AG04450 (cell line): ENCODE data around the gene ADAM10. TPM values are rescaled to one million over a fixed set of nuclear protein-coding genes. Genes with fewer than 3 reads are reported as not detected.

Experiments
- CTCF ChIA-PET: fragments of 300-600, 350-600 bp; formaldehyde crosslinking; extraction: SDS; loops from one replicate; lab custom pipeline; 2022; ENCODE audit warnings: antibody characterized with exemption, inconsistent platforms; lab: Charles Lee
- POLR2A ChIA-PET: fragments of 350-600 bp; formaldehyde crosslinking; extraction: SDS; loops from one replicate; lab custom pipeline; 2021; ENCODE audit warnings: antibody characterized with exemption, inconsistent platforms; lab: Yijun Ruan, JAX
- DNase-seq: peaks from one replicate; pipeline ENCODE4 v3.0.0-alpha.2; 2011; ENCODE audit warnings: low read depth, low spot score
- H3K27ac ChIP-seq: one replicate; pipeline ENCODE4 v1.5.1; 2012; ENCODE audit warnings: low read depth, low read length, control low read depth
- H3K27me3 ChIP-seq: one replicate; pipeline ENCODE4 v1.6.0; 2012; ENCODE audit warnings: low read length; ENCODE audit not compliant: control insufficient read depth, insufficient read depth
- H3K4me3 ChIP-seq: 2 replicates; pipeline ENCODE4 v1.5.1; 2011; ENCODE audit warnings: mild to moderate bottlenecking, low read depth, low read length, control low read depth
- H3K9me3 ChIP-seq: 2 replicates; pipeline ENCODE4 v1.5.1; 2012; ENCODE audit warnings: low read length; ENCODE audit not compliant: control insufficient read depth, insufficient read depth
- polyA plus RNA-seq: library from polyadenylated mRNA; depleted of rRNA; stranded (reverse); fragments of >200 nt; gene quantifications from 2 replicates; pipeline ENCODE4 v1.2.3, GENCODE V29; 2011
- TF ChIP-seq, protein P1 (sequence below): IDR thresholded peaks from 2 replicates; pipeline ENCODE4 v1.5.1; 2011; ENCODE audit warnings: low read depth, low read length, control low read depth, inconsistent platforms

Gene ADAM10
- polyA plus RNA-seq, 1 experiment: 220 TPM

DNA sequence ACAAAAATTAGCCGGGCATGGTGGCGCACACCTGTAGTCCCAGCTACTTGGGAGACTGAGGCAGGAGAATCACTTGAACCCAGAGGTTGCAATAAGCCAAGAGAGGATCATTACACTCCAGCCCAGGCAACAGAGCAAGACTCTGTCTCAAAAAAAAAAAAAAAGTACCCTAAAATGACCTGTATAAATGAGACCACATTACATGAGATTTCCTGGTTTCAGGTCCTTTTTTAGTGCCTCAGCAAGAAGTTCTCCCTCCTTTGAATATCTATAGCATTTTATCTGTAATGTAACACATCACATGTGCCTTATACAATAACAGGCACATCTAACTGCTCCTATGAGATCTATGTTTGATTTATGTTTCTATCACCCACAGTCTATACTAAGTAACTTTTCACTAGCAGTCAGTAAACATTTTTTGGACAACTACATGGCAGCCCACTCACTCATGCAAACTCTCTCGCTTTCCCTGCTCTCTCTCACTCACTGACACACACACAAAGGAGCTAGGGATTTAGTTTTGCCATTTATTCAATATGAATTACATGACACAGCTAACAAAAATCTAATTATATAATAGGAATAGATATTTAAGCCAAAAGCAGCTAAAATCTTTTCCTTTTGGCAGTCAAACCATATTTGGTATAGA, 34.1 kb downstream of the ADAM10 start:
- TF ChIP-seq, protein P1, sequence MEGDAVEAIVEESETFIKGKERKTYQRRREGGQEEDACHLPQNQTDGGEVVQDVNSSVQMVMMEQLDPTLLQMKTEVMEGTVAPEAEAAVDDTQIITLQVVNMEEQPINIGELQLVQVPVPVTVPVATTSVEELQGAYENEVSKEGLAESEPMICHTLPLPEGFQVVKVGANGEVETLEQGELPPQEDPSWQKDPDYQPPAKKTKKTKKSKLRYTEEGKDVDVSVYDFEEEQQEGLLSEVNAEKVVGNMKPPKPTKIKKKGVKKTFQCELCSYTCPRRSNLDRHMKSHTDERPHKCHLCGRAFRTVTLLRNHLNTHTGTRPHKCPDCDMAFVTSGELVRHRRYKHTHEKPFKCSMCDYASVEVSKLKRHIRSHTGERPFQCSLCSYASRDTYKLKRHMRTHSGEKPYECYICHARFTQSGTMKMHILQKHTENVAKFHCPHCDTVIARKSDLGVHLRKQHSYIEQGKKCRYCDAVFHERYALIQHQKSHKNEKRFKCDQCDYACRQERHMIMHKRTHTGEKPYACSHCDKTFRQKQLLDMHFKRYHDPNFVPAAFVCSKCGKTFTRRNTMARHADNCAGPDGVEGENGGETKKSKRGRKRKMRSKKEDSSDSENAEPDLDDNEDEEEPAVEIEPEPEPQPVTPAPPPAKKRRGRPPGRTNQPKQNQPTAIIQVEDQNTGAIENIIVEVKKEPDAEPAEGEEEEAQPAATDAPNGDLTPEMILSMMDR: no peak
- POLR2A ChIA-PET: no interaction called here
- CTCF ChIA-PET: no interaction called here

DNA sequence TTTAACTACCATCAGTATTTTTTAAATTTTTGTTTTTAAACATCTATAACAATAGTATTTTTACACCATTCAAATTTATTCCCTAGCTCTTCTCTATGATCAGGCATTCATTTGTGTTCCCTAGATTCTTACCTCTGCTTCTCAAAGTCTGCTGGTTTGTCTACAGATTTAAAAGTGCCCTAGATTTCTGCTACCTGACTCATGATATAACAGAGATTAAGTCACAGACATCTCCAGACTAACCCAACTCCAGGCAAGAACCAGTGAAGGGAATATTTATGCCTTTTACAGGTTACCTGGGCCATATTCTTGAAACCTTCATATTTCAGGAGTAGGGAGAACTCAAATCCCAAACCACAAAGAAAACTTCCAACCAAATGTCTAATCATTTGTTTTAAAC, 38.8 kb downstream of the ADAM10 start:
- H3K27me3 ChIP-seq: no peaks in the 10 kb centered on the region
- no peak overlapping the region for H3K27ac ChIP-seq
- no peak overlapping the region for H3K4me3 ChIP-seq
- CTCF ChIA-PET: interaction anchor here (1.4 kb wide), 1 partner anchor 483 kb away, joined by 4 read pairs; no protein-coding TSS in a partner anchor
- TF ChIP-seq, protein P1: no peak
- no peaks in the 10 kb centered on the region for H3K9me3 ChIP-seq
- no peak for DNase-seq
- POLR2A ChIA-PET: interaction anchor here (0.5 to 0.6 kb wide), 2 partner anchors 37 to 75 kb away, joined by 5 read pairs; no protein-coding TSS in a partner anchor

More for the DNA sequence above, 34.1 kb downstream of the ADAM10 start:
- Histone ChIP-seq H3K27ac (no peak overlapping the region), H3K9me3 (no peaks in the 10 kb centered on the region), H3K4me3 (no peak overlapping the region), H3K27me3 (no peaks in the 10 kb centered on the region)
- DNase-seq: no peak

DNA sequence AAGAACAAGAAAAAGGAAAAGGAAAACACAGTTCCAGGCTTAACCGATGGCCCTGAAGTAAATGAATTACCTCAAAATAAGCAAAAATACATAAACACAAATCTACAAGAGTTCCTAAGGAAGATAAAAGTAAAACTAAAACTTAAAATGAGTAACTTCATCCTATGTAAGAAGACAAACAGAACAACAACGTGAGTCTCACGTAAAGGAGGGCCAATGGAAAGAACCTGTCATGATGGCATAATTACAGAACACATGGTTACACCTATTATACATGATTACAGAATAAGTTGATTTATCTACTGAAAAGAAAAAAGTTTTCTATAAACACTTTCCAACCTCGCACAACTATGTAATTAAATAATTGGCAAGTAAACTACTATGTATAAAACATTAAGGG, 42.1 kb downstream of the ADAM10 start:
- ChIA-PET POLR2A (no interaction called here), CTCF (no interaction called here)

DNA sequence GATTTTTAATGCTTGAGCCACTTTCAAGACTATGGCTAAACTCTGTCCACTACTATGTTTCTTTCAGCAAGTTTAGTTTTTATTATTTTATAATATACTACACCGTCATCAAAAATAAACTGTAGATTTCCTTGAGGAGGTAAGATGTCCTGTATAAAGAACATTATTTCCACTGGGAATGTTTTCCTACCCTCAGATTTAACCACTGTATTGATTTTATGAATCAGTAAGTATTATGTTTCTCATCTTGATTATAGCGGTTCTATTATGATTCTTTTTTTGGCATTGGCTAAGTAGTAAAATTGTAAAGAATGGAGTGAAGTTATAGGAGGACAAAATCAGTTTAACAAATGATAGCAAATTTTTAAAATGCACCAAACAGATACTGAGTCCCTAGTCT, 44.4 kb downstream of the ADAM10 start:
- H3K27ac ChIP-seq: no peak overlapping the region
- POLR2A ChIA-PET: no interaction called here
- CTCF ChIA-PET: no interaction called here
- no peak for DNase-seq
- H3K9me3 ChIP-seq: no peaks in the 10 kb centered on the region
- no peaks in the 10 kb centered on the region for H3K27me3 ChIP-seq
- no peak overlapping the region for H3K4me3 ChIP-seq
- TF ChIP-seq, protein P1: no peak

More for the DNA sequence above, 42.1 kb downstream of the ADAM10 start:
- Histone ChIP-seq H3K9me3 (no peaks in the 10 kb centered on the region), H3K27ac (no peak overlapping the region), H3K27me3 (no peaks in the 10 kb centered on the region), H3K4me3 (no peak overlapping the region)
- no peak for DNase-seq
- TF ChIP-seq, protein P1: no peak

DNA sequence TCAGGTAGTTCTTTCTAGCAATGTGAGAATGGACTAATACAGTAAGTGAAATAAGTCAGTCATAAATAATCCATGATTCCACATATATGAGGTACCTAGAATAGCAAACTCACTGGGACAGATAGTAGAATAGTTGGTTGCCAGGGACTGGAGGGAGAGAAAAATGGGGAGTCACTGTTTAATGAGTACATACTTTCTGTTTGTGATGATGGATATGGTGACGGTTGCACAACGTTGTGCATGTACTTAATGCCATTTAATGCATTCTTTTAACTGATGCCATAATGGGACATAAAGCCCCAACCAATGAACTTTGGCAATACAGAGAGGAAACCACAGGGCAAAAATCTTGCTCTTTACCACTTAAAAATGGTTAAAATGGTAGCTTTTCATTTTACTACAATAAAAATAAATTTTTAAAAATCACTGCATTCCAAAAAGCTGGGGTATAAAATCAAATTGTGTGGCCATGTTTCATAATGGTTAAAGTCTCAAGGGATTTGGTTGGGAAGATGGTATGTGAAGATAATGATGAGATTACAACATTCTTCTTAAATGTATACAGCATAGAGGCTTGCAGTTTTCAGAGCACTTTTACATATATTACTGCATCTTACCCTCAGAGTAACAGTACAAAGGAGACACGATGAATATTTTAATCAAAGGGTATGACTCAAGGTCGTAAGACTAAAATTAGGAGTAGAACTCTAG, 45.2 kb downstream of the ADAM10 start:
- ChIA-PET POLR2A (no interaction called here), CTCF (no interaction called here)
- H3K4me3 ChIP-seq: no peak overlapping the region
- peaks cover 3% of the 10 kb centered on the region; the same call in 1 of the 2 replicates for H3K9me3 ChIP-seq
- H3K27ac ChIP-seq: no peak overlapping the region
- no peaks in the 10 kb centered on the region for H3K27me3 ChIP-seq
- TF ChIP-seq, protein P1: no peak
- DNase-seq: no peak
